GM12874 (cell line): ENCODE data around the gene GRIP1.

Experiments
- TF ChIP-seq, protein P1 (sequence below): IDR thresholded peaks from 2 replicates; pipeline ENCODE4 v1.5.1; 2011; ENCODE audit warnings: low read depth, mild to moderate bottlenecking, control low read depth, low read length, moderate library complexity; ENCODE audit not compliant: insufficient read depth

Gene GRIP1

GRCh38 chr12:66627270-66627987 lies 51.4 kb downstream of the GRIP1 start:
- TF ChIP-seq, protein P1, sequence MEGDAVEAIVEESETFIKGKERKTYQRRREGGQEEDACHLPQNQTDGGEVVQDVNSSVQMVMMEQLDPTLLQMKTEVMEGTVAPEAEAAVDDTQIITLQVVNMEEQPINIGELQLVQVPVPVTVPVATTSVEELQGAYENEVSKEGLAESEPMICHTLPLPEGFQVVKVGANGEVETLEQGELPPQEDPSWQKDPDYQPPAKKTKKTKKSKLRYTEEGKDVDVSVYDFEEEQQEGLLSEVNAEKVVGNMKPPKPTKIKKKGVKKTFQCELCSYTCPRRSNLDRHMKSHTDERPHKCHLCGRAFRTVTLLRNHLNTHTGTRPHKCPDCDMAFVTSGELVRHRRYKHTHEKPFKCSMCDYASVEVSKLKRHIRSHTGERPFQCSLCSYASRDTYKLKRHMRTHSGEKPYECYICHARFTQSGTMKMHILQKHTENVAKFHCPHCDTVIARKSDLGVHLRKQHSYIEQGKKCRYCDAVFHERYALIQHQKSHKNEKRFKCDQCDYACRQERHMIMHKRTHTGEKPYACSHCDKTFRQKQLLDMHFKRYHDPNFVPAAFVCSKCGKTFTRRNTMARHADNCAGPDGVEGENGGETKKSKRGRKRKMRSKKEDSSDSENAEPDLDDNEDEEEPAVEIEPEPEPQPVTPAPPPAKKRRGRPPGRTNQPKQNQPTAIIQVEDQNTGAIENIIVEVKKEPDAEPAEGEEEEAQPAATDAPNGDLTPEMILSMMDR: no peak

DNA sequence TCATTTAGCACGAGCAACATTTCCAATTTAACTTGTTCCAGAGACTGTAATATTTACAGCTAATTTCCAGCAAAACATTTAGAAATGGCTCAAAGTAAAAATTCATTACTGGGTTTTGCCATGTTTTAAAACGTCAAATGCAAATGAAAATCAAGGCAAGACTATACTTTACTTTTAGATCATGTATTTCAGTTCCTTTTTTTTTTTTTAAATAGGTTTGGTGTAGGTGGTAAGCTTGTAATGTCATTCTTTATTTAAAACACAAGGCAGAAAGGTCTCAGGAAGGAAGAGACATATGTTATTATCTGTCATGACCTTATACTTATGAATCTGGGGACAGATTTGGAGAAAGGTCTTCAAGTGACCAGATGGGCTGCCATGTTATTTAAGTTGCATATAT lies 54.1 kb downstream of the GRIP1 start:
- TF ChIP-seq, protein P1: no peak

DNA sequence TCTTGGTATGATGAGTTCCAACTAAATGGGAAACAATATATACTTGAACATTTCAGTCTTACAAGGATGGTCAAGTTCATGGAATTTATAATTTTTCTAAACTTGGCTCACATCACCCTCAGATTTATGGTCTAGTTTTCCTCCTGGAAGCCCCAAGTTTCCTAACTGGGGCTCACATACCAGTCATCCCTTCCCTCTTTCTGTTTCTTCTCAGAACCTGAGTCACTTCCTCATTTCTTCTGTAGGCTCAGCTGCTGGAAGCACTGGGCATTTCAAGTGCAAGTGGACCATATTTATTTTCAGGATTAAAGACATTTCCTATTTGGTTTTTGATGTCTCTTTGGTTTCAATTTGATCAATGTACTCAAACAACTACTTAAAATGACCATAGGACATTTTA lies 55.4 kb downstream of the GRIP1 start:
- TF ChIP-seq, protein P1: no peak

GRCh38 chr12:66620688-66621087 lies 58.2 kb downstream of the GRIP1 start:
- TF ChIP-seq, protein P1: no peak

GRCh38 chr12:66620026-66620425 lies 58.9 kb downstream of the GRIP1 start:
- TF ChIP-seq, protein P1: no peak

GRCh38 chr12:66617991-66618390 lies 60.9 kb downstream of the GRIP1 start:
- TF ChIP-seq, protein P1: no peak

DNA sequence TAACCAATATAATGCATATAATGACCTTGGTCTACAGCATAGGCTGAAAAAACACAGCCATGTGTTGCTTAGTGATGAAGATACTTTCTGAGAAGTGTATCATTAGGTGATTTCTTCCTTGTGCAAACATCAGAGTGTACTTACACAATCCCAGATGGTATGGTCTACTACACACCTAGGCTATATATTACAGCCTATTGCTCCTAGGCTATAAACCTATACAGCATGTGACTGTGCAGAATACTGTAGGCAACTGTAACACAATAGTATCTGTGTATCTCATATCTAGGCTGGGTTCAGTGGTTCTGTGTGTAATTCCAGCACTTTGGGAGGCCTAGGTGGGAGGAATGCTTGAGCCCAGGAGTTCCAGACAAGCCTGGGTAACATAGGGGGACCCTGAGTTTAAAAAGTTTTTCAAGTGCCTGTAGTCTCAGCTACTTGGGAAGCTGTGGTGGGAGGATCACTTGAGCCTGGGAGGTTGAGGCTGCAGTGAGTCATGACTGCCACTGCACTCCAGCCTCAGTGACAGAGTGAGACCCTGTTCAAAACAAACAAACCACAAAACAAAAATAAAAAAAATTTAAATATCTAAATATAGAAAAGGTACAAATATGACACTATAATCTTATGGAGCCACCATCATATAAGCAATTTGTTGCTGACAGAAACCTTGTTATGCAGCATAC lies 66.6 kb downstream of the GRIP1 start:
- TF ChIP-seq, protein P1: no peak
